ENCODE measurements around the gene CAMK2G.
A peak's percentile ranks its signal among the peaks of the same experiment; 100 is the strongest.

GRCh38 chr10:73785211-73785720 lies 89.1 kb downstream of the CAMK2G start, which contains the start of gene ZSWIM8:
- TF ChIP-seq POLR2A (IDR thresholded peaks at IDR 0.05), result peak; percentile 76
- TF ChIP-seq CTCF (IDR thresholded peaks at IDR 0.05), result peak in 1 of 4 donors; percentile 2

Data from right lobe of liver (tissue), 4 donors.